ENCODE data around the gene CTAG2. TPM values are rescaled to one million over a fixed set of nuclear protein-coding genes. Genes with fewer than 3 reads are reported as not detected.
"Not testable (repeated sequence)": the region's sequence is repeated elsewhere in the genome, so short reads cannot be mapped to it uniquely, and the experiment has no call there.

Gene CTAG2
- total RNA-seq, 1 donor from 2014 or later, result not detected

GRCh38 chrX:154652311-154653047, 900 bp downstream of the CTAG2 start:
- DNase-seq (ENCODE audit: missing footprints), result no peak
- no peak for ATAC-seq
- intact Hi-C loops (cut with DNase I), result no loop called here

DNA sequence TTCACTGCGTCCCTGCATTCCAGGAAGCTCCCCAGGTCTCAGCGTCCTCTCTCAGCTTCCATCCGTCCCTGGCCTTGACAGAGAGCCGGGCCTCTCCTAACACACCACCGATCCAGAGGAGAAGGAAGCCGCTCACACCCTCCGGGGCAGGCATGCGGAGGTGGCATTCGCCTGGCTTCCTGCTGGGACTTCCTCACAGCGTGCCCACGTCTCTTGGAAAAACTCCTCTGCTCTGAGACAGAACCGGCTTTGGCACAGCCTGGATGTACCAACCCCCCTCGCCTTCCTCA, 3.2 kb downstream of the CTAG2 start:
- ATAC-seq (no peak), DNase-seq (ENCODE audit: missing footprints) (no peak)
- intact Hi-C loops (cut with DNase I), result no loop called here

GRCh38 chrX:154649503-154650220, 3.7 kb downstream of the CTAG2 start:
- DNase-seq (ENCODE audit: missing footprints), result no peak
- no peak for ATAC-seq
- intact Hi-C loops (cut with DNase I), result no loop called here

- intact Hi-C loops (cut with DNase I), result no loop called here
- no peak for DNase-seq (ENCODE audit: missing footprints)
- no peak for ATAC-seq
These were observed 4.4 kb downstream of the CTAG2 start for GRCh38 chrX:154648931-154649330.

GRCh38 chrX:154645745-154646378, 7.5 kb downstream of the CTAG2 start:
- DNase-seq (ENCODE audit: missing footprints); intact Hi-C loops (cut with DNase I); ATAC-seq: not testable (repeated sequence)

- intact Hi-C loops (cut with DNase I); DNase-seq (ENCODE audit: missing footprints); ATAC-seq: not testable (repeated sequence)
These were observed 9.7 kb downstream of the CTAG2 start for GRCh38 chrX:154643708-154644107.

GRCh38 chrX:154641740-154642139, 11.6 kb downstream of the CTAG2 start:
- intact Hi-C loops (cut with DNase I); DNase-seq (ENCODE audit: missing footprints): not testable (repeated sequence)
- ATAC-seq, result peak; percentile 92

DNA sequence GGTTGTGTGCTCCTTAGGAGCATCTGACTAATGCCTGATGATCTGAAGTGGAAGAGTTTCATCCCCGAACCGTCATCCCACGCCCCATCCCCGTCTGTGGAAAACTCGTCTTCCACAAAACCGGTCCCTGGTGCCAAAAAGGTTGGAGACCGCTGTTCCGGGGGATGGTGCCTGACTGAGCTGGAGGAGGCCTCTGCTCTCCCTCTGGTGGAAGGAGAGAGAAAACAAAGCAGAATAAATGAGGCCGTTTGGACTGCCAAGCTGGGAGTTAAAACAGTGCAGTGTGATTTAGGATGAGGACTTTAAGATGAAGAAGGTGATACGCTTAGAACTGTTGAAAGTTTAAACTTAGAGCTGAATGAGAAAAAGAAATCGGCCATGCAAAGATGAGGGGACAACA, 19.7 kb downstream of the CTAG2 start:
- ATAC-seq; DNase-seq (ENCODE audit: missing footprints); intact Hi-C loops (cut with DNase I): not testable (repeated sequence)

DNA sequence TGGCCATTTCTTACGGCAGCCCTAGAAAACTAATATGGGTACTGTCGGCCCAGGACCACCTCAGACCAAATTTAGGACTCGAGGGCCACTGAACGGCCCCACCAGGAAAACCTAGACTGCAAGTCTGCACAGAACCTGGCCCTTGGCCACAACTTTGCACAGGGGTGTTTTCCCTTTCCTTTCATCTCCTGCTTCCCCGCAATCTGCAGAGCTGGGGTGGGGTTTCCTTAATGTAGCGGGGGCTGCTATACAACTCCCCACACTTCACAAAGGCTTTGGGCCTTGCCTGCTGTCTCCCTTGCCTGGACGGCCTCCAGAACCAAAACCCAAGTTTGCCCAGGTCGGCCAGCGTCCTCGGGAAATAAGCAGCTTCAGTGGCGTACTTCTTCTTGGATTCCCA, 22.4 kb downstream of the CTAG2 start:
- DNase-seq (ENCODE audit: missing footprints); intact Hi-C loops (cut with DNase I); ATAC-seq: not testable (repeated sequence)

DNA sequence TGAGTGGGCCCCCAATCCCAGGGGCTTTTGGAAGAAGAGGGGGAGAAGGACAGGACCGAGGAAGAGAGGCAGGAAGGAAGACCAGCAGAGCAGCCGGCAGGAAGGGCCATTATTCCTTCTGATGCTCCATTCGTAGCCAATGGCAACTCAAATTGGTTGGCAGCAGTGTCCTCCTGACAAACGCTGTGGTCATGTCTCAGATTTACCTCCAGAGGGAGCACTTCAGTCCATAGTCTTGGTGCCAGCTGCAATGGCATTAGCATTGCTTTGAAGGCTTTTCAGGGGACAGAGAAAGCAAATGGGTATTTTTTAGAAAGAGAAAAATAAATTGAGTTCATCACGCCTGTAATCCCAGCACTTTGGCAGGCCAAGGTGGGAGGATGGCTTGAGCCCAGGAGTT, 24.4 kb downstream of the CTAG2 start:
- intact Hi-C loops (cut with DNase I); DNase-seq (ENCODE audit: missing footprints): not testable (repeated sequence)
- peak; percentile 60 for ATAC-seq

DNA sequence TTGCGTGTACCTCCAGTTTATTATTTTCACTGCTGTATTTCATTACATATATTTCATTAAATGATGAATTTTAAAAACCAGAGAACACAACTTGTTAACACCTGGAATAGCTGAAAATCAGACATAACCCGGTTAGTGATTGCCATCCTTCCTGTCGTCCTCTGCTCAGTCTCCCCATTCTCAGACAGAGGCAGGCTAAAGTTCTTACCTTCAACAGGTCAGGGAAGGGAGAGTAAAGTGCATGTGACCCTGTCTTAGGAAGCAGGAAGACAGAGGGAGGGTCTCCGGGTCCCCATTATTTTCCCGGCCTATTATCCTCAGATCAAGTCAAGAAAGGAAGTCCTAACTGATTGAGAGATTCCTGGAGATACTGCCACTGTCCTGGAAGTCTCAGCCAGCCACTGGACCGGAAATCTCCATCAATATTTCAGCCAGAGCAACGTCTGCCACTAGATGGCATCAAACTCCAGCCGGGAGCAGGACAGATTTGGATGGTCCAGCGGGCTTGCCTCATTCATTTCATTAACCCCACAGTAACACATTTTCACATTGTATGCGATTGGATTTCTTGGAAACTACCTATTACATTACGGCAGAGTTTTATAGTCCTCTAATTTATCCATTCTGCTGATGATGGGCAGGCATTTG, 32.5 kb downstream of the CTAG2 start:
- peak; percentile 62 for ATAC-seq
- DNase-seq (ENCODE audit: missing footprints); intact Hi-C loops (cut with DNase I): not testable (repeated sequence)

GRCh38 chrX:154619182-154619581, 34.2 kb downstream of the CTAG2 start, which contains the start of gene CTAG1B:
Gene CTAG1B (minus strand): TSS chrX:154619282. CDS start chrX:154619218, 64 bp downstream.
- ATAC-seq; DNase-seq (ENCODE audit: missing footprints); intact Hi-C loops (cut with DNase I): not testable (repeated sequence)

GRCh38 chrX:154613586-154613985, 39.8 kb downstream of the CTAG2 start:
- DNase-seq (ENCODE audit: missing footprints); ATAC-seq; intact Hi-C loops (cut with DNase I): not testable (repeated sequence)

DNA sequence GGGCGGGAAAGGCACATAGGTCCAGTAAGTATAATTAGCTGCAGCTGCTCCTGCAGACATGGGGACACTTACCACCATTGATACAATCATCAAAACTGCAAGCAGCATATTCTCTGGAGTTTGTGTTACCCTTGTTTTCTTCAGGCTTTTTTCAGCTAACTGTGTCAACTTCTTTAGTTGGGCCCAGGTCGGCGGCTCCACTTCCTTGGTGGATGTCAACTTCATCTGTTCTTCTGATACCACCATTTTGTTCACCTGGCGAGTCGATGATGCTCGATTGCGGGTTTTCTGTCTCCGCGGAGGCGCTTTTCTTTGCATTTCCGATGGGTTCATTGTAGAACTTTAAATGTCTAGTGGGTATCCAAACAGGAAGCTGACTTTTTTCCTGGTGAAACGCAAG, 42.2 kb downstream of the CTAG2 start:
- intact Hi-C loops (cut with DNase I); ATAC-seq; DNase-seq (ENCODE audit: missing footprints): not testable (repeated sequence)

- DNase-seq (ENCODE audit: missing footprints); intact Hi-C loops (cut with DNase I); ATAC-seq: not testable (repeated sequence)
These were observed 44.6 kb downstream of the CTAG2 start for GRCh38 chrX:154608823-154609222.

GRCh38 chrX:154607976-154608375, 45.4 kb downstream of the CTAG2 start:
- ATAC-seq; intact Hi-C loops (cut with DNase I); DNase-seq (ENCODE audit: missing footprints): not testable (repeated sequence)

GRCh38 chrX:154607370-154607769, 46.0 kb downstream of the CTAG2 start:
- no peak for DNase-seq (ENCODE audit: missing footprints)
- intact Hi-C loops (cut with DNase I), result no loop called here
- no peak for ATAC-seq

DNA sequence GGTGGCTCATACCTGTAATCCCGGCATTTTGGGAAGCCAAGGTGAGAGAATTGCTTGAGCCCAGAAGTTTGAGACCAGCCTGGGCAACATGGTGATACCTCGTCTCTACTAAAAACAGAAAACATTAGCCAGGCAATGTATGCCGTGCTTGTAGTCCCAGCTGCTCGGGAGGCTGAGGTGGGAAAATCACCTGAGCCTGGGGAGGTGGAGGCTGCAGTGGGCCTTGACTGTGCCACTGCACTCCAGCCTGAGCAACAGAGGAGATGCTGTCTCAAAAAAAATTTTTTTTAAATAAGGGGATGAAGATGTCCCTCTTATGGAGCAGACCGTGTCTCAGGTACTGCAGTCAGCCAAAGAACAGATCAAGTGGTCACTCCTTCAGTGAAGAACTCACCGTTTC, 47.8 kb downstream of the CTAG2 start:
- no peak for ATAC-seq
- DNase-seq (ENCODE audit: missing footprints), result no peak
- intact Hi-C loops (cut with DNase I), result no loop called here

Data from Right ventricle myocardium inferior (tissue), 1 donor.